HG03457 (cell line): Measurements from ENCODE around the gene DLG1.

Experiments used
- ATAC-seq: cut with Tn5 transposase; IDR thresholded peaks from one replicate; pipeline ENCODE4 v1.9.1; 2021; ENCODE audit warnings: moderate number of reproducible peaks; ENCODE audit not compliant: unreplicated experiment

DLG1 gene

GRCh38 chr3:197298341-197298944 lies at the start of gene DLG1:
Gene DLG1 (minus strand): TSS chr3:197298612. CDS start chr3:197297204, 1,408 bp downstream.
- ATAC-seq: peak; percentile 36

GRCh38 chr3:197348014-197348413 lies 49.6 kb upstream of the DLG1 start:
- no peak for ATAC-seq

- ATAC-seq: no peak
Observed at GRCh38 chr3:197345390-197345789, 47.0 kb upstream of the DLG1 start.

- ATAC-seq: no peak
Observed at GRCh38 chr3:197344582-197345318, 46.3 kb upstream of the DLG1 start.

- no peak for ATAC-seq
Observed at GRCh38 chr3:197343656-197344408, 45.4 kb upstream of the DLG1 start.

- no peak for ATAC-seq
Observed at GRCh38 chr3:197343111-197343510, 44.7 kb upstream of the DLG1 start.

GRCh38 chr3:197340521-197340871 lies 42.1 kb upstream of the DLG1 start:
- ATAC-seq: no peak

GRCh38 chr3:197339841-197340520 lies 41.6 kb upstream of the DLG1 start:
- ATAC-seq: no peak

- ATAC-seq: no peak
Observed at GRCh38 chr3:197338586-197338985, 40.2 kb upstream of the DLG1 start.

- ATAC-seq: no peak
Observed at GRCh38 chr3:197337656-197338055, 39.2 kb upstream of the DLG1 start.

- no peak for ATAC-seq
Observed at GRCh38 chr3:197337214-197337613, 38.8 kb upstream of the DLG1 start.

- ATAC-seq: no peak
Observed at GRCh38 chr3:197336348-197336747, 37.9 kb upstream of the DLG1 start.

GRCh38 chr3:197335428-197336132 lies 37.2 kb upstream of the DLG1 start:
- no peak for ATAC-seq

- ATAC-seq: no peak
Observed at GRCh38 chr3:197333901-197334639, 35.7 kb upstream of the DLG1 start.

- ATAC-seq: no peak
Observed at GRCh38 chr3:197331131-197331530, 32.7 kb upstream of the DLG1 start.

GRCh38 chr3:197329382-197329781 lies 31.0 kb upstream of the DLG1 start:
- ATAC-seq: no peak

GRCh38 chr3:197328198-197328597 lies 29.8 kb upstream of the DLG1 start:
- ATAC-seq: no peak

- no peak for ATAC-seq
Observed at GRCh38 chr3:197327701-197328100, 29.3 kb upstream of the DLG1 start.

- no peak for ATAC-seq
Observed at GRCh38 chr3:197325773-197326172, 27.4 kb upstream of the DLG1 start.

- no peak for ATAC-seq
Observed at GRCh38 chr3:197322149-197322548, 23.7 kb upstream of the DLG1 start.
